UCSD-AML1 (cell line): Measurements from ENCODE around the gene KRT9.
"Not testable (repeated sequence)": the region's sequence is repeated elsewhere in the genome, so short reads cannot be mapped to it uniquely, and the experiment has no call there.

Experiments used
- DNase-seq: peaks from one replicate; lab custom pipeline; 2025; ENCODE audit not compliant: unreplicated experiment; lab: John Stamatoyannopoulos, UW

The KRT9 gene

DNA sequence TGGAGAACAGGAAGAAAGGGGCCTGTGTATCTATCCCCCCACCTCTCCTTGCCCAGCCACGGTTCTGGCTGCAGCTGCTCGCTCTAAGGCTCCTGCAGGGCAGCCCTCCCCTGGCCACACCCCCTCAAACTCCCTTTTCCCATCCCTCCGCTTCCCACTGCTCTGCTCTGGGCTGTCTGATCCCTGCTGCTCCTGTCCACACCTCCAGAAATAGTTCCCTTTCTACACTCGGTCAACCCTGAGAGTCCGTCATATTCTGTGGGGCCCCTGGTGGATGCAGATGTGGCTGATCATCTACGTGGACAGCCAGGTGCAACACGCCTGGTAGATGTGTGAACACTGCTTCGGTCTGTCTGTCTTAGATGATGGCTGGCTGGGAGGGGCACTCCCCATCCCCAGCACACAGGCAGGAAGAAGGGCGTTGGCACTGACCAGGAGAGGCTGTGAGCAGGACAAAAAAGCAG, 24.4 kb downstream of the KRT9 start:
- DNase-seq: no peak

DNA sequence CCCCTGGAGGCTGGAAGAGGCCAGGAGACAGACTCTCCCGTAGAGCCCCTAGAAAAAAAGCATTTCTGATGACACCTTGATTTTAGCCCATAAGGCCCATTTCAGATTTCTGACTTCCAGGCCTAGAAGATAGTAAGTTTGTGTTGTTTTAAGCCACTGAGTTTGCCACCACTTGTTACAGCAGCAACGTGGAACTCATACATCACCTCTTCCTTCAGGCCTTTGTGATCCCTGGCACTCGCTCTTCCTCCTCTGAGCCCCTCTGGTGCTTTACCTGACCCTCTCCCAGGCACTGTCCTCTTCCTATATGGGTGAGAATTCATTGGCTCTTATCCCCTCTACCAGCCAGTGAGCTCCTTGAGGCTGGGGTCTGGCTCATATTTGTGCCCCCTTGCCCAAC, 25.0 kb downstream of the KRT9 start:
- no peak for DNase-seq

DNA sequence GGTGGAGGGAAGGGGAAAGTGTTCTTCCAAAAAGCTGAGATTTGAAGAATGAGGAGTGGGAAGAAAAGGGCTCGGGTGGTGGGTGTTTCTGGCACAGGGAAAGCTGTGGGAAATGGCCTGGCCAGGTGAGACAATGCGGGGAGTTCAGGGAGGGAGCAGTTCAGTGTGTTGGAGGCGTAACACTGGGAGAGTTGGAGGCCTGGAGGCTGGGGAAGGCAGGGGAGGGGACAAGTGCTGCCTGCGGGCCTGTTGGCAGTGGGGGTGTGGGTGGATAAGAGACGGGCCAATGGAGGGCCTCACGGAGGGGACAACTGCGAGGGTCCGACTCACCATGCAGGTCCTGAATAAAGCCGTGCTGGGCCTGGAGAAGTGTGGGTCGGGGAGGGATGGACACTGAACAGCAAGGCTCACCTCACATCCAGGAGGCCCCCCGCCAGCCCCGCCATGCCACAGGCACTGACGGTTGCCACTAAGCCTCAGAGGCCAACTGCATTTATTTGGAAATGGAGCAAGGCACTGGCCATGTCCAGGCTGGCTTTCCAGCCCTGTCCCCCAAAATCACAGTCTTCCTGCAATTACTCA, 25.9 kb downstream of the KRT9 start:
- no peak for DNase-seq

DNA sequence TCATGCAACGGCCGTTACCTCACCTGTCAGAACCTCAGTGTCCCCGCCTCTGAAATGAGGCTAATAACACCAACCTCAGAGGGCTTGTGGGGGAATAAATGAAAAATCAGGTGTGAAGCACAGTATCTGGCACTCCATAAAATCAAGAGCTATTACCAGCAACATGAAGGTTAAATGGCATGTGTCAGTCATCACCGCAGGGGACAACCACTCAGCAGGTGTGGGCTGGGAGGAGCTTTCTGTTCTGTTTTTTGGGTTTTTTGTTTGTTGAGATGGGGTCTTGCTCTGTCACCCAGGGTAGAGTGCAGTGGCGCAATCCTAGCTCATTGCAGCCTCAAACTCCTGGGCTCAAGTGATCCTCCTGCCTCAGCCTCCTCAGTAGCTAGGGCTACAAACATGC, 26.9 kb downstream of the KRT9 start:
- DNase-seq: no peak

DNA sequence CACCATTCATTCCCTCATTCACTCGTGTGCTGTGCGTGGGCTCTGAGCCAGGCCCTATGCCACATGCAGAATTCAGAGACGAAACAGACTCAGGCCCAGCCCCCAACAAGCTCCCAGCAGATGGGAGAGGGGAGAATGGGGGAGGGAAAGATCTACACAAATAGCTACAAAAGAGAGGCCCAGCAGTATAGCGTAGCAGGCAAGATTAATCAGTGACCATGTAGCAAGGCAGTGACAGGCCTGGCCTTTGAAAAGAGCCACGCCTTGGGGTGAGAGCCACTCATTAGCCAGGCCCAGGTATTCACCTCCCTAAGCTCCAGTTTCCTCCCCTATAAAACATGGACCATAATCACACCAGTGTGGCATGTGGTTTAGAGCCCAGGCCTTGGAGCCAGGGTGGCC, 27.4 kb downstream of the KRT9 start:
- no peak for DNase-seq

DNA sequence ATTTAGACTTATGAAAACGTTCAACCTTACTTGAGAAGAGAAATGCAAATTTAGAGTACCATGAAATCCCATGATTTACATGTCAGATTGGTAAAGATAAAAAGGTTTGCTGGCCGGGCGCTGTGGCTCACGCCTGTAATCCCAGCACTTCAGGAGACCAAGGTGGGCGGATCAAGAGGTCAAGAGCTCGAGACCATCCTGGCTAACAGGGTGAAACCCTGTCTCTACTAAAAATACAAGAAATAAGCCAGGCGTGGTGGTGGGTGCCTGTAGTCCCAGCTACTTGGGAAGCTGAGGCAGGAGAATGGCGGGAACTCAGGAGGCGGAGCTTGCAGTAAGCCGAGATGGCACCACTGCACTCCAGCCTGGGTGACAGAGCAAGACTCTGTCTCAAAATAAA, 29.1 kb downstream of the KRT9 start:
- DNase-seq: not testable (repeated sequence)

DNA sequence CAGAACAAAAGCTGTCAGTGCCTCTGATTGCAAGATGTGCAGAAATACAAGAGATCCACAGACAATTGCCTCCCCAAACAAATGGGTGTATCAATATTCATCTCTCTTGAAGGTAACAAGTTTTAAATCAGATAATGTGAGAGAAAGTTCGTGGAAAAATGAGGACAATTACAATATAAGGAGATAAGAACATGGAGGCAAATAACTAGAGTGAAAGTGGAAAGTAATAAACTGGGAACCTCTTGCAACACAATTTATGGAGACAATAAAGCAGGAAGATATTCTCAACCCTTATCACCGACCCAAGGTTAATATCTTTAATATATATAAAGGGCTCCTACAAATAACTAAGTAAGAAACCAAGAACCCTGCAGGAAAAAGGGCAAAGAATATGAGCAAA, 29.5 kb downstream of the KRT9 start:
- DNase-seq: no peak

DNA sequence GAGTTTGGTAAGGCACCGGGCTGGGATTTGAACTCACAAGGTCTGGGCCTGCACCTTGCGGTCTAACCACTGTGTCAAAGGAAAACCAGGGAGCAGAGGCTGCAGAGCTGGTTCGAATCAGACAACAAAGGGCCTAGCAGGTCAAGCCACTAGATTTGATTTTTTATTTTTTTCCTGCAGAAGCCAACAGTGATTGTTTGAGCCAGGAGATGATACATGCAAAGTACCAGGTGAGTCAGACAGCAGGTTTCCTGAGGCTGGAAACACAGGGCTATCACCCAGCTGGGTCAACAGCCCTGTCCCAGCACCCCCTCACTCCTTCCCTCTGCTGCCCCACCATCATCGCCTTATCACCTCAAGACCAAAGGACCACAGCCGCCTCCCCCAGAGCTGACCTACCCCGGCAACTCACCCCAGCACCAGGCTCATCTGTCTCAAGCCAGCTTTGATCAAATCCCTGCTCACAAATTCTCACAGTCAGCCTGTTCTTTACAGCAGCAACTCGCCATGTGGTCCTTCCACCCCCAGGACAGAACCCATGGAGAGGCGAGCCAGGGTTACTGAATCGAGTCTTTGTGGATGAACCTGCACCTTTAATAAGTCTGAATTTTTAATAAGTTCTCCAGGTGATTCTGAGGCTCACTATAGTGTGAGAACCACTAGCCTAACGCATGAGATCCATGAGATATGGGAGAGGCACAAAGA, 30.8 kb downstream of the KRT9 start:
- no peak for DNase-seq

DNA sequence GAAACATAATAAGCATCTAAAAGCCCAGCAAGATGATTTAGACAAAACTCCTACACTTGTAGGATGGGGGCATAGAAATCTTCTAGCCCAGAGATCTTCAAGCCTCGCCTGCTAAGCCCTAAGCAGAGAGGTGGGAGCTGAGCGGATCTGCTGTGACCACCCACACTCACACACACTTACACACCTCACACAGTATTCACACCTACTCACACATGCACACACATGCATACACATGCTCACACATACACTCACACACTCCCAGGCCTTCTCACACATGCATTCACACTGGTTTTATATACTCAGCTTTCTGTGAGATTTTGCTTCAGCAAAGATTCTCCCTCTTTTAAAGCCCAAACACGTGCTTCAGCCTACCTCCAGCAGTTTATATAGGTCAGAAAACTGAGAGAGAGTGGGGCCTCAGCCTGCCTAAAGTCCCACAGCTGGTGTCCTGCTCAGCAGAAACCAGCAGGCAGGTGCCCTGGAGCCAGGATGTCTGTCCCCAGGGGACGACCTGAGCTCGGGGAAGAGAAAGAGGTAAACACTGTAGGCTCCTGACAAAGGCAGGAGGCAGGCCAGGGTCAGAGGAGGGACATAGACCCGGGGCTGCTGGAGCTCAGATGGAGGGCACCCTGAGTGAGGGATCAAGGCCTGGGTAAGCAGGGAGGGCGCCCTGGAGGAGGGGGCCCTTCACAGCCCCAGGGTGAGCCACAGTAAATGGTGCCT, 31.7 kb downstream of the KRT9 start:
- DNase-seq: no peak

DNA sequence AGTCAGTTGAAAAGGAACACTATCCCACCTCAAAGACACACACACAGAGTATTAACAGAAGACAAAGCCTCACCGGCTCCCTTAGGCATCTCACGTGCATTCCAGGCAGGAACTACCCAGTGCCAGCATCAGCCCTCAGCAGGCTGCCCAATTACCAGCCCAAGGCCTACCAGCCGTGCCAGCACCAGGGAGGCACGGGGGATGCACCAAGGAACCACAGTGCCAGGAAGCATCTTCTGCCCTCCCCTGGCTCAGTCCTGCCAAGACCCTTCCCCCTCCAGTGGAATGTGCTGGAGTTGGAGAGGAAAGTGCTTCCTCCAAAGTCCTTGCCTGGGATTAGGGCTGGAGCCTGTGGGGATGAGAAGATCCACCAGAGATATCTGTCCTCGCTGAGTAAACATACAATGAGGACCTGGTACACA, 32.8 kb downstream of the KRT9 start:
- no peak for DNase-seq

DNA sequence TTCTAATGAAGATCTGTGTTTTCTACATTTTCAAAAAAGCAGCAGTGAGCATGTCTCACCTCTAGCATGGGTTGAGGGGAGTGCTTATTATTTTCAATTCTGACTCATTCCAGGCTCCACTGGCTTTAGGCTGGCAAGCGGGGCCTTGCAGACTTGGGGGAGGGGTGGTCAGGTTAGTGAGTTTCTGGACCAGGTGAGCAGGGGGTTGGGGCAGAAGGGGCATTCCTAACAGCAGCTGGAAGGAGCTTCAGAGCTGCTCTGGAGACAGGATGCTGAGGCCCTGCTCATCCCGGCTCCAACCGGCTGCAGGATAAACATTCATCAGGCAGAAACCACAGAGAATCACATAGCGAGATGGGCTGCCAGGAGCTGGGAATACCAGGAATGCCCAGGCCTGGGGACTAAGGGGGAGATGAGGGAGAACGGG, 33.3 kb downstream of the KRT9 start:
- DNase-seq: no peak

DNA sequence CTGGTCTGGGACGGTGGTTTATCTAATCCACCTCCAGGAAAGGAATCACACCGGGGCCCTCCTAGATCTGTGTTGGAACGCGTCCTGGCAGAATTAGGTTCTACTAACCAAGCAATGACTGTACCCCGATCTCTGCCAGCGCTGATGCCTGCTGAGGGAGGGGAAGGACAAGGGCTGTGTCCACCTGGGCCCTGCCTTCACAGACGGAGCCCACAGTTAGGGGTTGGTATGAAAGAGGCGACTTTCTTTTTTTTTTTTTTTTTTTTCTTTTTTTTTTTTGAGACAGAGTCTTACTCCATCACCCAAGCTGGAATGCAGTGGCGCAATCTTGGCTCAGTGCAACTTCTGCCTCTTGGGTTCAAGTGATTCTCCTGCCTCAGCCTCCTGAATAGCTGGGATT, 33.9 kb downstream of the KRT9 start:
- no peak for DNase-seq

DNA sequence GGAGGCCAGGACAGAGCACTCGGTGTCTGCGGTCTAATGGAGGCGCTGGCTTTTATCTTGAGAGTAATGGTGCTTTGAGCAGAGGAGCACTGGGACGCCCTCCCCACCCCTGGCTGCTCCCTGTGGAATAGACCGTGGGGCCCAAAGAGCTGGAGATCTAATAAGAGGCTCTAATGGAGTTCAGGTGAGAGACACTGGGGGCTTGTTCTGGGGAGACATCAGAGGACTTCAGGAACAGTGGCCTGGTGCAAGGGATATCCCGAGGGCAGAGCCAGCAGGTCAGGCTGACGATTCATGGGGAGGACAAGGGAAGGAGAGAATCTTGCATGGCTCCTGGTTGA, 34.3 kb downstream of the KRT9 start:
- DNase-seq: no peak

DNA sequence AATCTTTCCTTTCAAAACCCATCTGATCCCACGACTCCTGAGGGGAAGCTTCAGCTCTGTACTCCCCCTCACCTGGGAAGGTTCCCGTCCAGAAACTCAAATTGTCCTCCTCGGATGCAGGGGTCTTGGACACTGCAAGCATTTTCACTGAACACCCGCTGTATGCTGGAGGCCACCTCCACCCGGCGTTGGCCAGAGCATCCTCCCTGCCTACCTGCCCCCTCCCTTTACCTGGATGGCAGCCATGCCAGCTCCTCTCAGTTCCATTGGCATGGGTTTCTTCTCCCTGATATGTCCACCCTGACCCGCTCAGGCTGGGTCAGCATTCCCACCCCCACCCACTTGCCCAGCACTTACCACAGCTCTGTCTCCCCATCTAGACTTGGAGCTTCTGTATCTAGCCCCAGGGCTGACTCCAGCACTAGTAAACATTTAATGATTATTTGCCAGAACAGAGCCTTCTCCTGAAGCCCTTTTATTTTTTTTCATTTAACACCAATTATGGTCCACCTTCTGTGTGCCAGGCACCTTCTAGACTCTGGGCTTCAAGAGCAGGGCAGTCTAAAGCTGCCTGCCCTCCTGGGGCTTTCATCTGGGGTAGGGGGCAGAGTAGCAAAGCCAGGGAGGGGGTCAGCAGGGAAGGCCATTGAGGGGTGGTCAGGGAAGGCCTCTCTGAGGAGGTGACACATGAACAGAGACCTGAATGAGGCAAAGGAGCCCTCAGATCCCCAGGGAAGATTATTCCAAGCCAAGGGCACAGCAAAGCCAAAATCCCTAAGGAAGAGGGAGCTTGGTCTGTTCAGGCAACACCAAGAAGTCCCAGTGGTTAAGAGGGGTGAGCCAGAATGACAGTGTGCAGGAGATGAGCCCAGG, 34.9 kb downstream of the KRT9 start:
- no peak for DNase-seq

DNA sequence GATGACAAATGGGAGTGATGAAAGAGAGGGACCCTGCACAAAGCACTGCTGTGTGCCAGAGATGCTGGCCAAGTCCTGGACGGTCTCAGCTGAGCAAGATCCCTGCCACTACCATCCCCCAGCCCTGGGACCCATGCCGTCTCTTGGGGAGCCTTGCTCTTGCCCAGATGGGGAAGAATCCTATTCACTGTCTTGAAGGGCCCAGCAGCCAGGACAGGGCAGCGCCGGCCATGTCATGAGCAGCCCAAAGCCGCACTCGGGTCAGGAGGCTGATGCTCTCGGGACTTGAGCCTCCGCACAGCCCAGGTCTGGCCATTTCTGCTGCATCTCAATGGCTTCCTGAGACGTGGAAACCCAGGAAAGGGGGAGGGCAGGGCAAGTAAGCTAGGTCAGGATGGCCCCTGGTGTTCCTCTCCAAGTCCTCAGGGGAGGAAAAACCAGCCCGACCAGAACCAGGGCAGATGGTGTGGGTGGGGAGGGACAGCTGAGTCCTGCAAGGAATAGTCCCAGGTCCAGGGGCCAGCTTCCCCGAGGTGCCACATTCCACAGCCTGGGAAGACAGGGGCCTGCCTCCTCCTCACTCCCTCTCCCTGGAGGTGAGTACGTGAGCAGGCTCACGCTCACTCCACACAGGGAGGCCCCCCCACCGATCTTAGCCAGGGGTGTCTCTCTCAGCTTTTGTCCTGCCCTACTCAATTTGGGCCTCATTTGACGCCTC, 35.9 kb downstream of the KRT9 start:
- DNase-seq: no peak

DNA sequence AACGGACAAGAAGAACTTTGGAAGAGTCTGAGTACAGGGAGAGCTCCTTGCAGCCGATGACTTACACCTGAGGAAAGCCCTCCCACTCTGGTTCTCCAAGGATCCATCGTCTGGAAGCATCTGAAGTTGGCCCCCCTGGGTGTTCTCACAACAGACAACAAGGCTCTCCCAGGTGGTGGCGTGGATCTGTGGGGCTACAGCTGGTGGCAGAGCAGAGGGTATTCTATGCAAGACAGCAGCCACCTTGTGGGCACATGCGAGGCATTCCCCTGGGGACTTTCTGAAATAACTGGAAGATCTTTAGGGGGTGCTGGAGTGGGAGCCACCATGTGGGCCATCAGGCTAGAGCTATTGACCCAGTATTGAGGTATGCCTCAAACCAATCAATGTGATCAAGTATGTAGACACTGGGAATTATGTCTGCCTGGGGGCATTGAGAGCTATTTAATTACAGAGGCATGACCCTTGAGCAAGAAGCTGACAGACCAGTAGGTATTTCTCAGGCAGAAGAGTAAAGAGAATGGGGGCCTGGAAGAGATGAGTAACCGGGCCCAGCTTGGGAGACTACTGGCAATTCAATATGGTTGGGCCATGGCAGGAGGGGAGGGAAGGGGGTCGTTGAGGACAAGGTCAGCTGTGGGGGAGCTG, 36.8 kb downstream of the KRT9 start:
- DNase-seq: no peak

DNA sequence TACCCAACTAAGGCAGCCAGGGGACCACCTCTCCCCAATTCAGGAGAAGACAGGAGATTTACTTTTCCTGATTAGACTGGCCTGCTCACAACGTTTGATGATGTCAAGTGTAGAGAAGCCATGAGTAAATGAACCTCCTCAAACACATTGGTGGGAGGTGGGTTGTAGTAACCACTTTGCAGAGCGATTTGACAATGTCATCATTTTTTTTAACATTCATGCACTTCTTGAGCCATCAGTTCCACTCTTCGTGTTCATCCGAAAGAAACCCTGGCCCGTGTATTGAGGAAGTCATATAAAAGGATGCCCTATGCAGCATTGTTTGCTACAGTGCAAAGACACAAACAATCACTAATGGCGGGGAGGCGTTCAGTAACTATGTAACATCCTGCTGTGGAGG, 38.2 kb downstream of the KRT9 start:
- no peak for DNase-seq

DNA sequence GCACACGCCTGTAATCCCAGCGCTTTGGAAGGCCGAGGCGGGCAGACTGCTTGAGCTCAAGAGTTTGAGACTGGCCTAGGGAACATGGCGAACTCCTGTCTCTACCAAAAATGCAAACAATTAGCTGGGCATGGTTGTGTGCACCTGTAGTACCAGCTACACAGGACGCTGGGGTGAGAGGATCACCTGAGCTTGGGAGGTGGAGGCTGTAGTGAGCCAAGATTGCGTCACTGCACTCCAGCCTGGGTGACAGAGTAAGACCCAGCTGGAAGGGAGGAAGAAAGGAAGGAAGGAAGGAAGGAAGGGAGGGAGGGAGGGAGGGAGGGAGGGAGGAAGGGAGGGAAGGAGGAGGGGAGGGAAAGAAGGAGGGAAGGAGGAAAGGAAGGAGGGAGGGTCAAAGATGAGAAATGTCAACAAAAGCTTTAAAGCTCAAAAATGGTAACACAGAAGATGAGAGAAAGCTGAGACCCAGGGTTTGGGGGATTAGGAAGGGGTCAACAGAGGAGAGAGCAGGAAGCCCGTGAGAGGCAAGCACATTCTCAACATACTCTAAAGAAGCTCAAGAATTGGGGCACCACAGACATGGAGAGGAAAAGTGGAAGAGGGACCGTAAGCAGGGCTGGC, 38.8 kb downstream of the KRT9 start:
- no peak for DNase-seq

DNA sequence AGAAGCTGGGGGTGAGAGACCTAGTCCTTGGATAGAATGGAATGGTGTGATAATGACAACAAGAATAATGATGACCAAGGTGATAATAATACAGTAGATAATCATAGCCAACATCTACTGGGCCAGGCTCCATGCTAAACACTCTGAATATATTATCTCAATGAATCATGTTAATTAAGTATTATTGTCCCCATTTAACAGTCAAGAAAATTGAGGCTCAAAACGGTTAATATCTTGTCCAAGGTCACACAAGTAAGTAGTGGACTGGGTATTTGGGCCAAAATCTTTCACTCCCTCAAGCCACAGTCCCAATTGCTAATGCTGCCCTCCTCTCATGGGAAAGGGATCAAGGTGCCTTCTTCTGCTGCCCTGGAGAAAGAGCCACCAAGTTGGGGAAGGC, 39.9 kb downstream of the KRT9 start:
- no peak for DNase-seq
